Adrenal gland (tissue), 12 donors: Measurements from ENCODE around the gene TOX2. TPM values are rescaled to one million over a fixed set of nuclear protein-coding genes. Genes with fewer than 3 reads are reported as not detected.

Source experiments
- DNase-seq, 7 donors: peaks; one replicate each; pipeline ENCODE4 v3.0.0-alpha.2; 2019 to 2020
- H3K27ac ChIP-seq, 5 donors: fragments of 200-600 bp; sonication (generic) in 4 of 5; 1 replicate in 3 of 5; 2 replicates in 2 of 5; pipeline versions ENCODE4 v1.5.1 to v1.8.0; 2016 to 2020; ENCODE audit warnings: mild to moderate bottlenecking in 1 of 5
- H3K27me3 ChIP-seq: fragments of 200-600 bp; 2 replicates; pipeline ENCODE4 v1.8.0; 2021
- H3K36me3 ChIP-seq, 2 donors: fragments of 200-600 bp; replicated peaks in 1 of 2; 1 replicate in 1 of 2; 2 replicates in 1 of 2; pipeline versions ENCODE4 v1.5.1 to v1.8.0; 2018 to 2022
- H3K4me1 ChIP-seq, 2 donors: fragments of 200-600 bp; replicated peaks in 1 of 2; 1 replicate in 1 of 2; 2 replicates in 1 of 2; pipeline versions ENCODE4 v1.5.1 to v1.8.0; 2018 to 2021
- H3K4me3 ChIP-seq, 4 donors: fragments of 200-600 bp; sonication (generic) in 3 of 4; one replicate each; pipeline ENCODE4 v1.5.1; 2016 to 2018
- H3K9me3 ChIP-seq, 3 donors: fragments of 200-600 bp; sonication (generic) in 1 of 3; replicated peaks in 1 of 3; 1 replicate in 2 of 3; 2 replicates in 1 of 3; pipeline versions ENCODE4 v1.5.1 to v1.8.0; 2016 to 2021
- POLR2A ChIP-seq, 2 donors: fragments of 450-650 bp; IDR thresholded peaks; one replicate each; pipeline ENCODE4 v1.6.1; 2017; ENCODE audit warnings: antibody characterized with exemption in 2 of 2, mild to moderate bottlenecking in 2 of 2, moderate library complexity in 1 of 2
- WGBS, 4 donors: extraction: QIAGEN DNeasy Blood & Tissue Kit in 2 of 4; methylation state at CpG; one replicate each; pipeline versions ENCODE4 v1.1.5 to v1.1.7; 2013 to 2017; 5-methylcytosine and 5-hydroxymethylcytosine counted together
- intact Hi-C, 2 donors: fragments of 100-400 bp; cut with DNase I; formaldehyde crosslinking; loops; one replicate each; pipeline versions ENCODE4 v1.14.1 to v1.15.0; 2022 to 2023
- polyA plus RNA-seq, 3 donors: library from polyadenylated mRNA; stranded (reverse); fragments of 200-250 nt in 2 of 3; fragments of 350-450 nt in 1 of 3; fragmentation: Illumina TruSeq in 1 of 3; extraction: RNeasy Lipid Tissue Mini Kit (QIAGEN cat#74804) in 1 of 3; gene quantifications; one replicate each; pipeline ENCODE4 v1.2.3, GENCODE V29; 2013 to 2014
- total RNA-seq, 9 donors: library from RNA; depleted of rRNA in 4 of 9; stranded (reverse); fragments of >200 nt in 4 of 9; fragments of 120-200 nt in 1 of 9; fragmentation: NEBNext Ultra II Directional in 1 of 9; extraction: Animal tissue kit (Norgen Biotek cat#: 25700) in 1 of 9; gene quantifications; one replicate each; pipeline versions ENCODE4 v1.1.0 to v1.2.4, GENCODE V29; 2013 to 2023
- TF ChIP-seq, protein P1 (sequence below), 6 experiments: fragments of 450-650 bp in 4 of 6; fragments of 200-600 bp in 2 of 6; sonication (generic) in 1 of 6; IDR thresholded peaks; 1 replicate in 5 of 6; 2 replicates in 1 of 6; pipeline versions ENCODE4 v1.5.1 to v1.8.0; 2016 to 2021; ENCODE audit warnings: antibody characterized with exemption in 6 of 6, mild to moderate bottlenecking in 2 of 6, moderate library complexity in 1 of 6
- donor health status: healthy with polysubstance abuse.
- donor health status: Bipolar disorder and iron deficiency.
- donor health status: DM: yes; HTN: yes; CAD: no.
- donor health status: DM: no; HTN: no; CAD: no.
- donor health status: DM: no; HTN: no; CAD: no.
- donor health status: DM: yes; HTN: yes; CAD: no.

TOX2 gene
- total and polyA plus RNA-seq, 12 donors = 0.33 to 7.6 (median 2.8) TPM

DNA sequence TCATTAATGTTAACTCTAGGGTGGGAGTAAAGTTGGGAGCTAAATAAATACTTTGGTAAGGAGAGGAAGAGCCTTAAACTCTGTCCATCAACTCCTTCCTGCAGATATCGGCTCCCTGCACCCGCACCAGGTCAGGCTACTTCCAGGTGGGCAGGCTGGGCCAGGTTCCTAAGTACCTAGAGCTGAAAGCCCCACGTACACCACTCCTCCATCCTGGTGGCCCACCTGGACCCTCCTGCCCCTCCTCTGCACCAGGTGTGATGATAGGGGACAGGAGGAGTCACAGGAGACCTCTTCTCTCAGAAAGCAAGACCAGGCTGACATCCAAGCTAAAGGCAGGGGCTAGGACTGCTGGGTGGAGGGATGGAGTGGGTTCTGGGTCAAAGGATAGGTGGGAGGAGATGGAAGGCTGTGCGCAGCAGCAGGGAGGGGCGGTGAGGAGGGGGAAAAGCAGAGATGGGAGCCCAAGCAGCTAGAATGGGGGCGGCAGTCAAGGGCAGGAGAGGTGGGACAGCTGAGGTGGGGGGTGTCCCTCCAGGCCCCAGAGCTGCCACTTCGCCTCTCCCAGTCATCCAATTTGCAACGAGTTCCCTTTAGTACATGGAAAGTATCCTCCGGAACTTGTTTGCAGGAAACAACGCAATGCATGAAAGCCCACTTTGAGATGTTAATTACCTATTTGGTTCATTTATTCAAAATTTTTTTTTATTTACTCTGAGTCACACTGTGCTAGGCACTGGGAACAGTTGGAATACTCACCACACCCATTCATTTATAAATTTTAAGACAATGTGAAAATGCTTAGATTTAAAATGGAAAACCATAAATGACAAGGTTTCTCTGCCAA is 15.2 kb upstream of the TOX2 start:
- WGBS, 4 donors = 49 to 67% (median 60%) methylated on average over 10 of the region's 10 CpGs
- Histone ChIP-seq H3K27ac (no peak overlapping the region), H3K27me3 (no peaks in the 10 kb centered on the region), H3K4me3 (no peak overlapping the region), H3K4me1 (peaks cover 0 to 8% of the 10 kb centered on the region in 2 donors), H3K36me3 (no peaks in the 10 kb centered on the region), H3K9me3 (no peaks in the 10 kb centered on the region)
- intact Hi-C loops = no loop called here
- TF ChIP-seq POLR2A (IDR thresholded peaks at IDR 0.05) = no peak
- TF ChIP-seq, protein P1, sequence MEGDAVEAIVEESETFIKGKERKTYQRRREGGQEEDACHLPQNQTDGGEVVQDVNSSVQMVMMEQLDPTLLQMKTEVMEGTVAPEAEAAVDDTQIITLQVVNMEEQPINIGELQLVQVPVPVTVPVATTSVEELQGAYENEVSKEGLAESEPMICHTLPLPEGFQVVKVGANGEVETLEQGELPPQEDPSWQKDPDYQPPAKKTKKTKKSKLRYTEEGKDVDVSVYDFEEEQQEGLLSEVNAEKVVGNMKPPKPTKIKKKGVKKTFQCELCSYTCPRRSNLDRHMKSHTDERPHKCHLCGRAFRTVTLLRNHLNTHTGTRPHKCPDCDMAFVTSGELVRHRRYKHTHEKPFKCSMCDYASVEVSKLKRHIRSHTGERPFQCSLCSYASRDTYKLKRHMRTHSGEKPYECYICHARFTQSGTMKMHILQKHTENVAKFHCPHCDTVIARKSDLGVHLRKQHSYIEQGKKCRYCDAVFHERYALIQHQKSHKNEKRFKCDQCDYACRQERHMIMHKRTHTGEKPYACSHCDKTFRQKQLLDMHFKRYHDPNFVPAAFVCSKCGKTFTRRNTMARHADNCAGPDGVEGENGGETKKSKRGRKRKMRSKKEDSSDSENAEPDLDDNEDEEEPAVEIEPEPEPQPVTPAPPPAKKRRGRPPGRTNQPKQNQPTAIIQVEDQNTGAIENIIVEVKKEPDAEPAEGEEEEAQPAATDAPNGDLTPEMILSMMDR (IDR thresholded peaks at IDR 0.05) = no peak
- DNase-seq = no peak

DNA sequence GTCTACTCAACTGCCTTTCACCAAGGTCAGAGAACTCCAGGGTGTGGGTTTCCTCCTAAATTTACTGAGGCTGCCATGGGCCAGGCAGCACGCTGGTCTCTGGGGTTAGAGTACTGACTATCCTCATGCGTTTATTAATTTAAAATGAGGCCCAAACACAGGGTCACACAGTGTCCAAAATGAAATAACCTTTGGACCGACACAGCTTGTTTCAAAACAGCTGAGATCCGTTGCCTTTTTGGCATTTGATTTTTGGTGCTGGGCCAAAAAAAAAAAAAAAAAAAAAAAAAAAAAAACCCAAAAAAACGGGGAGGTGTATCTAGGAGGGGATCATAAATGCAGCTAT is 14.6 kb upstream of the TOX2 start:
- Histone ChIP-seq H3K27ac (no peak overlapping the region), H3K9me3 (no peaks in the 10 kb centered on the region), H3K36me3 (no peaks in the 10 kb centered on the region), H3K4me3 (no peak overlapping the region), H3K4me1 (peaks cover 0 to 8% of the 10 kb centered on the region in 2 donors), H3K27me3 (no peaks in the 10 kb centered on the region)
- WGBS, 4 donors = 14 to 28% (median 22%) methylated on average over 5 of the region's 5 CpGs
- TF ChIP-seq, protein P1 (IDR thresholded peaks at IDR 0.05) = no peak
- TF ChIP-seq POLR2A (IDR thresholded peaks at IDR 0.05) = no peak
- DNase-seq = peak in 1 of 7 donors; percentile 22
- intact Hi-C loops = no loop called here

DNA sequence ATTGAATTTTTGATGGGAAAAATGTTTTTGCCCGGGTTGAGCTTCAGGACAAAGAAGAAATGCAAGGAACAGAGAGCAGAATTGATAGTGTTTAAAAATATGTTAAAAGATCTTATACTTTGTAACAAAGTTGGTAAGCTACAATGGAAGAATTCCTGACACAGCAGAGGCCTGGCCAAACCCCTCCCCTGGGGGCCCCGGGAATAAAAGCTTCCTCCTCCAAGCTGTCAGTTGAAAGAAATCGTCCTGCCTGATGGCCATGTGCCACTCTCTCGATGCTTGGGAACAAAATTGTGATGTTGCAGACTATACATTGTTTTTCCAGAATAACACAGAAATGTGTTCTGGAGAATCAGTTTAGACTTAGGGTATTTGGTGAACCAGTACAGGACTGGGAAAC is 14.2 kb upstream of the TOX2 start:
- Histone ChIP-seq H3K4me1 (peaks cover 0 to 8% of the 10 kb centered on the region in 2 donors), H3K27ac (no peak overlapping the region), H3K4me3 (no peak overlapping the region), H3K9me3 (no peaks in the 10 kb centered on the region), H3K36me3 (no peaks in the 10 kb centered on the region), H3K27me3 (no peaks in the 10 kb centered on the region)
- WGBS, 4 donors = 40 to 61% (median 46%) methylated on average over 4 of the region's 4 CpGs
- TF ChIP-seq POLR2A (IDR thresholded peaks at IDR 0.05) = no peak
- TF ChIP-seq, protein P1 (IDR thresholded peaks at IDR 0.05) = no peak
- intact Hi-C loops = no loop called here
- no peak for DNase-seq

DNA sequence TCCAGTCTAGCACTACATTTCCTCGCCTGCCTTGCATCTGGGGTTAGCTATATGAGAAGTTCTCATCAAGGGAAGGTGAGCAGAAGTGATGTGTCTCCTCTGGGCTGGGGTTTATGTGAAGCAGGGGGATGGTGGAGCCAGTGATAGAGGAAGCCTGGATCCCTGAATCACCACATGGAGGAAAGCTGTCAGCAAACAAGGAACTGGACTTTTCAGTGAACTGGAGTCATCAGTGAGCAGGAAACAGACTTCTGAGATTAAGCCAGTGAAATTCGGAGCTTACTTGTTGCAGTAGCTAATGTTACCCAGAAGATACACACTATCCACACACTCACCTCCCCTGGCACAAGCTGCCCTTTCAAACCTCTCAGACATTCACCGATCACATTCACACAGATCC is 13.4 kb upstream of the TOX2 start:
- no peak overlapping the region for H3K27ac ChIP-seq
- no peak for DNase-seq
- H3K36me3 ChIP-seq = no peaks in the 10 kb centered on the region
- H3K9me3 ChIP-seq = no peaks in the 10 kb centered on the region
- no peak for TF ChIP-seq POLR2A (IDR thresholded peaks at IDR 0.05)
- TF ChIP-seq, protein P1 (IDR thresholded peaks at IDR 0.05) = no peak
- no peaks in the 10 kb centered on the region for H3K27me3 ChIP-seq
- H3K4me1 ChIP-seq = peaks cover 0 to 8% of the 10 kb centered on the region in 2 donors
- intact Hi-C loops = no loop called here
- 89 to 100% (median 95%) methylated on average over 3 of the region's 3 CpGs for WGBS, 4 donors
- no peak overlapping the region for H3K4me3 ChIP-seq
